ENCODE measurements around the gene PTPN7. TPM values are rescaled to one million over a fixed set of nuclear protein-coding genes. Genes with fewer than 3 reads are reported as not detected.

PTPN7 gene
- polyA plus RNA-seq, 1 donor (not counting 4 experiments of a cell fraction or from before 2014, with no cell fraction given) = 0.10 TPM

GRCh38 chr1:202150187-202150586 lies 10.2 kb downstream of the PTPN7 start:
- DNase-seq (ENCODE audit: low read depth, low spot score) (no peak), FAIRE-seq (no peak)
- H3K9ac ChIP-seq (ENCODE audit: control insufficient read depth, extremely low read depth, insufficient read depth, low read length) = no peak overlapping the region
- H3K9me1 ChIP-seq (ENCODE audit: control insufficient read depth, extremely low read depth, insufficient read depth, low read length) = no peaks in the 10 kb centered on the region
- TF ChIP-seq CTCF (optimal IDR thresholded peaks at IDR 0.05 in 1 of 3, IDR thresholded peaks at IDR 0.05 in 1 of 3, conservative IDR thresholded peaks at IDR 0.05 in 1 of 3; ENCODE audit: extremely low read depth in 1 of 3, insufficient read depth in 2 of 3, low read length in 3 of 3) = no peak
- TF ChIP-seq EZH2 (IDR thresholded peaks at IDR 0.05; ENCODE audit: low read length) = no peak
- H4K20me1 ChIP-seq (ENCODE audit: control insufficient read depth, extremely low read depth, insufficient read depth, low read length) = no peaks in the 10 kb centered on the region
- H3K4me2 ChIP-seq (ENCODE audit: control insufficient read depth, extremely low read depth, insufficient read depth, low read depth, low read length) = no peak overlapping the region
- no peaks in the 10 kb centered on the region for H3K9me3 ChIP-seq (ENCODE audit: control insufficient read depth, low read depth, low read length)
- H3K27ac ChIP-seq (ENCODE audit: control insufficient read depth, insufficient read depth, low read length) = no peak overlapping the region
- H3K4me1 ChIP-seq (ENCODE audit: control insufficient read depth, extremely low read depth, insufficient read depth, low read length) = peaks cover 4% of the 10 kb centered on the region
- H3K4me3 ChIP-seq (ENCODE audit: control insufficient read depth in 2 of 3, extremely low read depth in 1 of 3, insufficient read depth in 2 of 3, low read depth in 1 of 3, low read length in 3 of 3) = no peak overlapping the region
- no peaks in the 10 kb centered on the region for H3K36me3 ChIP-seq (ENCODE audit: control insufficient read depth in 2 of 2, extremely low read depth in 1 of 2, insufficient read depth in 2 of 2, low read length in 2 of 2)
- dilution Hi-C loops (cut with MboI; ENCODE audit: extremely low pct_ligation_motif_present, low sequenced_read_pairs) = no loop called here
- no peak overlapping the region for H2AFZ ChIP-seq (ENCODE audit: control insufficient read depth, low read length)
- no peaks in the 10 kb centered on the region for H3K79me2 ChIP-seq (ENCODE audit: control insufficient read depth, insufficient read depth, low read length)
- H3K27me3 ChIP-seq (ENCODE audit: control insufficient read depth, extremely low read depth, insufficient read depth, low read length) = no peaks in the 10 kb centered on the region

- H3K4me3 ChIP-seq (ENCODE audit: control insufficient read depth in 2 of 3, extremely low read depth in 1 of 3, insufficient read depth in 2 of 3, low read depth in 1 of 3, low read length in 3 of 3) = no peak overlapping the region
- dilution Hi-C loops (cut with MboI; ENCODE audit: extremely low pct_ligation_motif_present, low sequenced_read_pairs) = no loop called here
- H3K4me2 ChIP-seq (ENCODE audit: control insufficient read depth, extremely low read depth, insufficient read depth, low read depth, low read length) = no peak overlapping the region
- no peaks in the 10 kb centered on the region for H3K9me3 ChIP-seq (ENCODE audit: control insufficient read depth, low read depth, low read length)
- no peaks in the 10 kb centered on the region for H3K9me1 ChIP-seq (ENCODE audit: control insufficient read depth, extremely low read depth, insufficient read depth, low read length)
- FAIRE-seq (no peak), DNase-seq (ENCODE audit: low read depth, low spot score) (no peak)
- no peak overlapping the region for H3K9ac ChIP-seq (ENCODE audit: control insufficient read depth, extremely low read depth, insufficient read depth, low read length)
- no peak overlapping the region for H2AFZ ChIP-seq (ENCODE audit: control insufficient read depth, low read length)
- no peaks in the 10 kb centered on the region for H3K27me3 ChIP-seq (ENCODE audit: control insufficient read depth, extremely low read depth, insufficient read depth, low read length)
- H4K20me1 ChIP-seq (ENCODE audit: control insufficient read depth, extremely low read depth, insufficient read depth, low read length) = no peaks in the 10 kb centered on the region
- H3K27ac ChIP-seq (ENCODE audit: control insufficient read depth, insufficient read depth, low read length) = no peak overlapping the region
- H3K79me2 ChIP-seq (ENCODE audit: control insufficient read depth, insufficient read depth, low read length) = no peaks in the 10 kb centered on the region
- H3K4me1 ChIP-seq (ENCODE audit: control insufficient read depth, extremely low read depth, insufficient read depth, low read length) = peaks cover 9% of the 10 kb centered on the region
- no peaks in the 10 kb centered on the region for H3K36me3 ChIP-seq (ENCODE audit: control insufficient read depth in 2 of 2, extremely low read depth in 1 of 2, insufficient read depth in 2 of 2, low read length in 2 of 2)
- TF ChIP-seq CTCF (optimal IDR thresholded peaks at IDR 0.05 in 1 of 3, IDR thresholded peaks at IDR 0.05 in 1 of 3, conservative IDR thresholded peaks at IDR 0.05 in 1 of 3; ENCODE audit: extremely low read depth in 1 of 3, insufficient read depth in 2 of 3, low read length in 3 of 3) (no peak), EZH2 (IDR thresholded peaks at IDR 0.05; ENCODE audit: low read length) (no peak)
These were observed 10.8 kb downstream of the PTPN7 start for GRCh38 chr1:202149566-202149965.
